Measurements from ENCODE around the gene SERPINB7. TPM values are rescaled to one million over a fixed set of nuclear protein-coding genes. Genes with fewer than 3 reads are reported as not detected.

Gene SERPINB7
- total RNA-seq, 1 experiment from 2014 or later: 4.2 TPM

DNA sequence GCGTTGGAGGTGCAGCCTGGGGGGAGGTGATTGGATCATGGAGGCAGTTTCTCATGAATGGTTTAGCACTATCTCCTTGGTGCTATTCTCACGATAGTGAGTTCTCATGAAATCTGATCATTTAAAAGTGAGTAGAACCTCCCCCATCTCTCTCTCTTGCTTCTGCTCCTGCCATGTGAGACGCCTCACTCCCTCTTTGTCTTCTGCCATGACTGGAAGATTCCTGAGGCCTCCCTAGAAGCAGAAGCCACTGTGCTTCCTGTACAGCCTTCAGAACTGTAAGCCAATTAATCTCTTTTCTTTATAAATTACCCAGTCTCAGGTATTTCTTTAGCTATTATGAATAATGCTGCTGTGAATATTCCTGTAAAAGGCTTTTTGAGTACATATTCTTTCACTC, 52.9 kb downstream of the SERPINB7 start:
- Histone ChIP-seq H3K4me3 (no peak overlapping the region), H2AFZ (no peak overlapping the region), H4K20me1 (ENCODE audit: insufficient read depth) (no peaks in the 10 kb centered on the region), H3K27me3 (ENCODE audit: insufficient read depth, low read depth) (no peaks in the 10 kb centered on the region), H3K4me1 (replicated peaks; ENCODE audit: insufficient read depth) (no peaks in the 10 kb centered on the region), H3K9me3 (ENCODE audit: insufficient read depth, low read depth) (no peaks in the 10 kb centered on the region), H3K27ac (no peak overlapping the region), H3K4me2 (no peak overlapping the region), H3K79me2 (ENCODE audit: low read depth) (no peaks in the 10 kb centered on the region), H3F3A (ENCODE audit: insufficient read depth, low read depth) (no peaks in the 10 kb centered on the region), H3K9me2 (ENCODE audit: insufficient read depth) (no peaks in the 10 kb centered on the region; the same call in 1 of the 2 replicates), H3K36me3 (ENCODE audit: low read depth) (no peaks in the 10 kb centered on the region)
- DNase-seq: no peak
- ChIA-PET CTCF (no interaction called here), POLR2A (ENCODE audit: unreplicated experiment) (no interaction called here)
- BruUV-seq (replicated peaks): no TSS peak
- TF ChIP-seq, protein P1, sequence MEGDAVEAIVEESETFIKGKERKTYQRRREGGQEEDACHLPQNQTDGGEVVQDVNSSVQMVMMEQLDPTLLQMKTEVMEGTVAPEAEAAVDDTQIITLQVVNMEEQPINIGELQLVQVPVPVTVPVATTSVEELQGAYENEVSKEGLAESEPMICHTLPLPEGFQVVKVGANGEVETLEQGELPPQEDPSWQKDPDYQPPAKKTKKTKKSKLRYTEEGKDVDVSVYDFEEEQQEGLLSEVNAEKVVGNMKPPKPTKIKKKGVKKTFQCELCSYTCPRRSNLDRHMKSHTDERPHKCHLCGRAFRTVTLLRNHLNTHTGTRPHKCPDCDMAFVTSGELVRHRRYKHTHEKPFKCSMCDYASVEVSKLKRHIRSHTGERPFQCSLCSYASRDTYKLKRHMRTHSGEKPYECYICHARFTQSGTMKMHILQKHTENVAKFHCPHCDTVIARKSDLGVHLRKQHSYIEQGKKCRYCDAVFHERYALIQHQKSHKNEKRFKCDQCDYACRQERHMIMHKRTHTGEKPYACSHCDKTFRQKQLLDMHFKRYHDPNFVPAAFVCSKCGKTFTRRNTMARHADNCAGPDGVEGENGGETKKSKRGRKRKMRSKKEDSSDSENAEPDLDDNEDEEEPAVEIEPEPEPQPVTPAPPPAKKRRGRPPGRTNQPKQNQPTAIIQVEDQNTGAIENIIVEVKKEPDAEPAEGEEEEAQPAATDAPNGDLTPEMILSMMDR (conservative IDR thresholded peaks at IDR 0.05): no peak
- no peak for TF ChIP-seq EZH2 (IDR thresholded peaks at IDR 0.05; ENCODE audit: low read depth)
- intact Hi-C loops (cut with micrococcal nuclease; ENCODE audit: unreplicated experiment): no loop called here

DNA sequence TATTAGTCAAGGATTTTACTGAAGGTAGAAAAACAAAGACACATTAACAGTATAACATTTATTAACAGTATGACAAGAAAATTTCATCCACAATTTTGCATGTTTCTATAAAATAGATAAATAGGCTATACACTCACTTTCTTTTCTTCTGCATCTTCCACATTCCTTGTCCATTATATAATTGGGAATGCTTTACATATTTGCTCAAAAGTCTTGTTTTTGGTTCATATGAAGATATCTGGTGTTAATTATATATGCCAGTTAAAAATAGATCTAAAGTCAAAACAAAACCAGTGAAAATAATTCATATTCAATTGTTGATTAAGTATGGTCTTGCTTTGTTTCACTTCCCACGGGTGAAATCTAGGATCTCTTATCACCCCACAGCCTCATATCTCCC, 53.4 kb downstream of the SERPINB7 start:
- Histone ChIP-seq H3K27ac (no peak overlapping the region), H3K9me2 (ENCODE audit: insufficient read depth) (no peaks in the 10 kb centered on the region; the same call in 1 of the 2 replicates), H4K20me1 (ENCODE audit: insufficient read depth) (no peaks in the 10 kb centered on the region), H3F3A (ENCODE audit: insufficient read depth, low read depth) (no peaks in the 10 kb centered on the region), H3K4me1 (replicated peaks; ENCODE audit: insufficient read depth) (no peaks in the 10 kb centered on the region), H2AFZ (no peak overlapping the region), H3K4me2 (no peak overlapping the region), H3K9me3 (ENCODE audit: insufficient read depth, low read depth) (no peaks in the 10 kb centered on the region), H3K36me3 (ENCODE audit: low read depth) (no peaks in the 10 kb centered on the region), H3K4me3 (no peak overlapping the region), H3K27me3 (ENCODE audit: insufficient read depth, low read depth) (no peaks in the 10 kb centered on the region), H3K79me2 (ENCODE audit: low read depth) (no peaks in the 10 kb centered on the region)
- no TSS peak for BruUV-seq (replicated peaks)
- DNase-seq: no peak
- no peak for TF ChIP-seq EZH2 (IDR thresholded peaks at IDR 0.05; ENCODE audit: low read depth)
- TF ChIP-seq, protein P1 (conservative IDR thresholded peaks at IDR 0.05): no peak
- intact Hi-C loops (cut with micrococcal nuclease; ENCODE audit: unreplicated experiment): no loop called here
- POLR2A ChIA-PET (ENCODE audit: unreplicated experiment): no interaction called here
- CTCF ChIA-PET: no interaction called here

DNA sequence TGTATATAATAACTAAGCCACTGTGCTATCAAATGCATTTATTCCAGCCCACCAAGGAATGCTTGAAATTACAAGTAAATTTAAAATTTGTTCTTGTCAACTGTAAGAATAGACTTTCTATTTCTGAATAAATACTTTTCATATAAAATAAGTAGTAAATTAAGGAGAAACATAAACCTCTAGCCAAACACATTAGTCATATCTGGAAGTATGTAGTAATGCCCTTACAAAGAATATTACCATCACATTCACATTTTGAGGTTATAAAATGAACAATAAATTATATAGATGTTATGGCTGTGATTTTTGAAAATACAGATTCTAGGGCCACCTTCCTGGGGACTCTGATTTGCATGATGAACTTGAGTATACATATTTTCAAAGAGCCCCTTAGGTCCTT, 54.7 kb downstream of the SERPINB7 start:
- H4K20me1 ChIP-seq (ENCODE audit: insufficient read depth): no peaks in the 10 kb centered on the region
- ChIA-PET CTCF (no interaction called here), POLR2A (ENCODE audit: unreplicated experiment) (no interaction called here)
- H2AFZ ChIP-seq: no peak overlapping the region
- BruUV-seq (replicated peaks): no TSS peak
- no peaks in the 10 kb centered on the region; the same call in 1 of the 2 replicates for H3K9me2 ChIP-seq (ENCODE audit: insufficient read depth)
- H3K9me3 ChIP-seq (ENCODE audit: insufficient read depth, low read depth): no peaks in the 10 kb centered on the region
- no peak overlapping the region for H3K4me3 ChIP-seq
- no peak overlapping the region for H3K4me2 ChIP-seq
- no peaks in the 10 kb centered on the region for H3K4me1 ChIP-seq (replicated peaks; ENCODE audit: insufficient read depth)
- H3K36me3 ChIP-seq (ENCODE audit: low read depth): no peaks in the 10 kb centered on the region
- DNase-seq: no peak
- H3F3A ChIP-seq (ENCODE audit: insufficient read depth, low read depth): no peaks in the 10 kb centered on the region
- no peaks in the 10 kb centered on the region for H3K79me2 ChIP-seq (ENCODE audit: low read depth)
- no peaks in the 10 kb centered on the region for H3K27me3 ChIP-seq (ENCODE audit: insufficient read depth, low read depth)
- TF ChIP-seq, protein P1 (conservative IDR thresholded peaks at IDR 0.05): no peak
- no peak for TF ChIP-seq EZH2 (IDR thresholded peaks at IDR 0.05; ENCODE audit: low read depth)
- H3K27ac ChIP-seq: no peak overlapping the region
- intact Hi-C loops (cut with micrococcal nuclease; ENCODE audit: unreplicated experiment): no loop called here

Measured in PC-9 (cell line).